GM18951 (cell line): ENCODE data around the gene LSP1.

Experiments used
- POLR2A ChIP-seq: IDR thresholded peaks from 4 replicates; pipeline ENCODE4 v1.6.1; 2011; ENCODE audit warnings: mild to moderate bottlenecking; ENCODE audit not compliant: insufficient read length, insufficient read depth; ENCODE audit errors: extremely low read depth
- in situ Hi-C: fragments of 300-500 bp; cut with MboI; formaldehyde crosslinking; loops from one replicate; pipeline ENCODE4 v1.12.0; 2022; ENCODE audit warnings: low sequenced_read_pairs, mixed read lengths, inconsistent platforms; ENCODE audit not compliant: unreplicated experiment

LSP1 gene

GRCh38 chr11:1887451-1888346, 34.8 kb downstream of the LSP1 start:
- TF ChIP-seq POLR2A, result no peak
- in situ Hi-C loops, result no loop called here

GRCh38 chr11:1888347-1888753, 35.5 kb downstream of the LSP1 start:
- no peak for TF ChIP-seq POLR2A
- in situ Hi-C loops, result no loop called here

GRCh38 chr11:1888811-1889210, 35.9 kb downstream of the LSP1 start:
- in situ Hi-C loops, result no loop called here
- no peak for TF ChIP-seq POLR2A

GRCh38 chr11:1889224-1889930, 36.5 kb downstream of the LSP1 start:
- TF ChIP-seq POLR2A, result no peak
- in situ Hi-C loops, result no loop called here

GRCh38 chr11:1889941-1890855, 37.3 kb downstream of the LSP1 start:
- TF ChIP-seq POLR2A, result no peak
- in situ Hi-C loops, result no loop called here

- peak; percentile 10 for TF ChIP-seq POLR2A
- in situ Hi-C loops, result no loop called here
These were observed 38.3 kb downstream of the LSP1 start for GRCh38 chr11:1890856-1891830.

GRCh38 chr11:1891831-1892115, 38.9 kb downstream of the LSP1 start, which contains the start of gene PRR33:
TSS of gene PRR33 (minus strand) at chr11:1891895. CDS start at chr11:1890584, 1,311 bp downstream.
- TF ChIP-seq POLR2A, result no peak
- in situ Hi-C loops, result no loop called here

- no peak for TF ChIP-seq POLR2A
- in situ Hi-C loops, result no loop called here
These were observed 39.2 kb downstream of the LSP1 start for GRCh38 chr11:1892116-1892515.

GRCh38 chr11:1892558-1892957, 39.7 kb downstream of the LSP1 start:
- in situ Hi-C loops, result no loop called here
- TF ChIP-seq POLR2A, result no peak

- in situ Hi-C loops, result no loop called here
- no peak for TF ChIP-seq POLR2A
These were observed 40.9 kb downstream of the LSP1 start for GRCh38 chr11:1893581-1894359.

GRCh38 chr11:1894759-1895158, 41.9 kb downstream of the LSP1 start:
- in situ Hi-C loops, result loop anchor here (5.0 kb wide), 1 partner anchor 48 kb away; no protein-coding TSS in a partner anchor
- TF ChIP-seq POLR2A, result no peak
